Upper lobe of right lung (tissue), 1 donor: ENCODE measurements around the gene CFAP46. TPM values are rescaled to one million over a fixed set of nuclear protein-coding genes. Genes with fewer than 3 reads are reported as not detected.
"Not testable (repeated sequence)": the region's sequence is repeated elsewhere in the genome, so short reads cannot be mapped to it uniquely, and the experiment has no call there.

Experiments used
- ATAC-seq: fragments of 200-7000 bp; cut with Tn5 transposase; one replicate; pipeline ENCODE4 v1.9.1; 2020; ENCODE audit warnings: mild to moderate bottlenecking, moderate library complexity
- DNase-seq: peaks from one replicate; pipeline ENCODE4 v3.0.0-alpha.2; 2020
- H3K27ac ChIP-seq: fragments of 200-600 bp; one replicate; pipeline ENCODE4 v1.8.0; 2022
- H3K27me3 ChIP-seq: fragments of 200-600 bp; one replicate; pipeline ENCODE4 v1.8.0; 2022; ENCODE audit warnings: mild to moderate bottlenecking
- H3K36me3 ChIP-seq: fragments of 200-600 bp; one replicate; pipeline ENCODE4 v1.8.0; 2022
- H3K4me1 ChIP-seq: fragments of 200-600 bp; one replicate; pipeline ENCODE4 v1.8.0; 2022
- H3K4me3 ChIP-seq: fragments of 200-600 bp; one replicate; pipeline ENCODE4 v1.8.0; 2022; ENCODE audit warnings: mild to moderate bottlenecking
- H3K9me3 ChIP-seq: fragments of 200-600 bp; one replicate; pipeline ENCODE4 v1.8.0; 2022
- intact Hi-C: fragments of 100-400 bp; cut with DNase I; formaldehyde crosslinking; loops from one replicate; pipeline ENCODE4 v1.11.0; 2022
- total RNA-seq: library from RNA; stranded (reverse); fragmentation: NEBNext Ultra II Directional; extraction: Animal tissue kit (Norgen Biotek cat#: 25700); gene quantifications from one replicate; pipeline ENCODE4 v1.2.1, GENCODE V29; 2021
- TF ChIP-seq, protein P1 (sequence below): fragments of 200-600 bp; IDR thresholded peaks from one replicate; pipeline ENCODE4 v1.8.0; 2022; ENCODE audit warnings: antibody characterized with exemption
- donor health status: DM: no; HTN: yes; CAD: no; lungs with severe emphysema.

The CFAP46 gene
- total RNA-seq, 1 donor from 2014 or later: 0.52 TPM

DNA sequence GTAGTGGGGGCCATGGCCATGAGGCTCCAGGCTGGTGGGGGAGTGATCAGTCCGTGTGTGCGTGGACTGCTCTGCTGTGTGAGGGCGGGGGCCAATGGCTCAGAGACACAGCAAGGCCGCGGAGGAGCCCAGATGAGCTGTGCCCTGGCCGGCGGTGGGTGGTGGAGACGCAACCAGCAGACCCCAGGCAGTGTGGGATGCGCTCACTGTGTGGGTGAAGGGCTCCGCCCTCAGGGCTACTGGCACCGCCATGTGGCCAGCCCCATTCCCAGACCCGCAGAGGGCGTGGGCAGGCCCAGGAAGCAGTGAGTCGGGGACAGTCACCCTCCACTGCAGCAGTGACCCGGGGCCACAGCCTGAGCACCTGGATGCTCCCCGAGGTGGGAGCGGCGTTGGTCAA is 165.5 kb downstream of the CFAP46 start:
- DNase-seq: no peak

DNA sequence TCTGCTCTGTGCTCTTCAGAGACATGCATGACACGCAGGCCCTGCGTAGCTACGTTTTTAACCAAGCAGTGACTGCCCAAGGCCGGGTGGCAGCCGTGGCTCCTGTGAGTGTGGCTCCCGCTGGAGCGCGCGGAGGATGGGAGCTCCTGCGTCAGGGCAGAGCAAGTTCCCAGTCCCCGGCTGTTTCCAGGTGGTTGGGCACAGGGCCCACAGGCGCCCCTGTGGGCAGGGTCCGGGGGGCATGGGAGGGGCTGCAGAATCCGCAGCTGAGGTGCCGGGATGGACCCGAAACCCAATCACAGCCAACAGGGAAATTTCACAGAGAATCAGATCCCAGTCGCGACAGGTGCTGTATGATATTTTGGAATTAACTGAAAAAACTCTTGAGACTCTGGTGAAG is 166.2 kb downstream of the CFAP46 start:
- DNase-seq (no peak), ATAC-seq (no peak)
- peaks cover 7% of the 10 kb centered on the region for H3K36me3 ChIP-seq
- TF ChIP-seq, protein P1, sequence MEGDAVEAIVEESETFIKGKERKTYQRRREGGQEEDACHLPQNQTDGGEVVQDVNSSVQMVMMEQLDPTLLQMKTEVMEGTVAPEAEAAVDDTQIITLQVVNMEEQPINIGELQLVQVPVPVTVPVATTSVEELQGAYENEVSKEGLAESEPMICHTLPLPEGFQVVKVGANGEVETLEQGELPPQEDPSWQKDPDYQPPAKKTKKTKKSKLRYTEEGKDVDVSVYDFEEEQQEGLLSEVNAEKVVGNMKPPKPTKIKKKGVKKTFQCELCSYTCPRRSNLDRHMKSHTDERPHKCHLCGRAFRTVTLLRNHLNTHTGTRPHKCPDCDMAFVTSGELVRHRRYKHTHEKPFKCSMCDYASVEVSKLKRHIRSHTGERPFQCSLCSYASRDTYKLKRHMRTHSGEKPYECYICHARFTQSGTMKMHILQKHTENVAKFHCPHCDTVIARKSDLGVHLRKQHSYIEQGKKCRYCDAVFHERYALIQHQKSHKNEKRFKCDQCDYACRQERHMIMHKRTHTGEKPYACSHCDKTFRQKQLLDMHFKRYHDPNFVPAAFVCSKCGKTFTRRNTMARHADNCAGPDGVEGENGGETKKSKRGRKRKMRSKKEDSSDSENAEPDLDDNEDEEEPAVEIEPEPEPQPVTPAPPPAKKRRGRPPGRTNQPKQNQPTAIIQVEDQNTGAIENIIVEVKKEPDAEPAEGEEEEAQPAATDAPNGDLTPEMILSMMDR: no peak
- no peak overlapping the region for H3K27ac ChIP-seq
- intact Hi-C loops: no loop called here
- no peaks in the 10 kb centered on the region for H3K9me3 ChIP-seq
- no peaks in the 10 kb centered on the region for H3K4me1 ChIP-seq
- no peaks in the 10 kb centered on the region for H3K27me3 ChIP-seq
- H3K4me3 ChIP-seq: no peak overlapping the region

More for the DNA sequence above, 165.5 kb downstream of the CFAP46 start:
- H3K9me3 ChIP-seq: no peaks in the 10 kb centered on the region
- no peak overlapping the region for H3K27ac ChIP-seq
- ATAC-seq: no peak
- peaks cover 12% of the 10 kb centered on the region for H3K36me3 ChIP-seq
- TF ChIP-seq, protein P1: no peak
- H3K4me3 ChIP-seq: no peak overlapping the region
- intact Hi-C loops: no loop called here
- H3K27me3 ChIP-seq: no peaks in the 10 kb centered on the region
- H3K4me1 ChIP-seq: no peaks in the 10 kb centered on the region

DNA sequence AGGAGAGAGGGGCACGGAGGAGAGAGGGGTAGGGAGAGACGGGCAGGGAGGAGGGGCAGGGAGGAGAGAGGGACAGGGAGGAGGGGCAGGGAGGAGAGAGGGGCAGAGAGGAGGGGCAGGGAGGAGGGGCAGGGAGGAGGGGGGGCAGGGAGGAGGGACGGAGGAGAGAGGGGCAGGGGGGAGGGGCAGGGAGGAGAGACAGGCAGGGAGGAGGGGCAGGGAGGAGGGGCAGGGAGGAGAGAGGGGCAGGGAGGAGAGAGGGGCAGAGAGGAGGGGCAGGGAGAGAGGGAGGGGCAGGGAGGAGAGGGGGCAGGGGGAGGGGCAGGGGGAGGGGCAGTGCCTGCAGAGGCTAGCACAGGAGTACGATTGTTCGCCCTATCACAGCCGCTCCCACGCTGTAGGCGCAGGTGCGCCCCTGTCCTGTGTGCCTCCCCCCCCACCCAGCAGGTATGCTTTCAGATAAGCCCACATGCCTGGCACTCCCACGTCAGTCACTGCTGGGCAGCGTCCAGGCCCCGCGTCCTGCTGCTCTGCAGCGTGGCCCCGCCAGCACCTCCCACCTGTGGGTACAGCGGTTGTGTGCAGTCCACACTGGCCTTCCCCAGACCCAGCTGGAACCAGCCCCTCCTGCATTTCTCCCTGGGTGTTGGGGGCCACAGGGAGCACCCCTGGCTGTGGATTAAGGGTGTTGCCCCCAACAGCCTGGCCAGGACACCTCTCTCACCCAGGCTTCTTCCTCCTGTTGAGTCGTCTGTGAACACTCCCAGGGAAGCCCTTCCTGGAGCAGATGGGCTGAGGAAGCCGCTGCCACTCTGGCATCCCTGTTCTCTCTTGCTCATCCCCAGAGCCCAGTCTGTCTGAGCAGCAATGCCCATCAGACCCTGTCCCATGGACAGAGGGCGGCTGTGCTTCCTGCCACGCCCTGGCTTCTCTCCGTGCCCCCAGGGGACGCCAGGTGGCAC is 167.2 kb downstream of the CFAP46 start:
- DNase-seq: no peak
- intact Hi-C loops: no loop called here
- no peak overlapping the region for H3K27ac ChIP-seq
- TF ChIP-seq, protein P1: no peak
- no peaks in the 10 kb centered on the region for H3K9me3 ChIP-seq
- H3K27me3 ChIP-seq: no peaks in the 10 kb centered on the region
- no peaks in the 10 kb centered on the region for H3K4me1 ChIP-seq
- no peak overlapping the region for H3K4me3 ChIP-seq
- H3K36me3 ChIP-seq: peaks cover 7% of the 10 kb centered on the region
- peak; percentile 51 for ATAC-seq

DNA sequence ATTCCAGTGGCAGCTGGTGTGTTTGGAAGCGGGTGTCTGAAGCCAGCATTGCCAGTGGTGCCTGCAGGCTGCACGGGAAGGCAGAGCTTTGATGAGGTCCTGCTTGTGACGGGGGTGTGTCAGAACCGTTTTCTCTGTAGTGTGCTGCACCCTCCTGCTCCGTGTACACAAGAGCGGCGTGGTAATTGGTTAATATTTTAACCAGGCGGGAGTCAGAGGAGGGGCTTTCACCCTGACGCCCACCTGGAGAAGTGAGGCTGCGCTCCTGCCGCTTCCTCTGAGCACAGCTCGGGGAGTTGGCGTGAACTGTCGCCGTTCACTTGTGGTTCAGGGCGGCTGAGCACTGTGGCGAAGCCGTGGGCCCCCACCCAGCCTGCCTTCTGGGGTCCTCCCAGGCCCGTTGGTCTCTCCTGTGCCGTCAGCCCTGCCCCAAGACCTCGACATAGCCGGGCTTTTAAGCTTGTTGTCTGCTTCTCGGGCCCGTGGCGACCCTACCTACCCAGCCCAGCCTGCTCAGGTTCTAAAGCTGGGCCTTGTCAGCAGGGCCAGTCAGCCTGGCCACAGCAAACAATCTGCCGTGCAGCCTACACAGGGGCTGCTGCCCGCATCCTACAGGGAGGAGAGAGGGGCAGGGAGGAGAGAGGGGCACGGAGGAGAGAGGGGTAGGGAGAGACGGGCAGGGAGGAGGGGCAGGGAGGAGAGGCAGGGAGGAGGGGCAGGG is 168.0 kb downstream of the CFAP46 start:
- H3K9me3 ChIP-seq: no peaks in the 10 kb centered on the region
- peaks cover 7% of the 10 kb centered on the region for H3K36me3 ChIP-seq
- DNase-seq: no peak
- no peak for ATAC-seq
- no peaks in the 10 kb centered on the region for H3K27me3 ChIP-seq
- intact Hi-C loops: no loop called here
- H3K4me1 ChIP-seq: no peaks in the 10 kb centered on the region
- TF ChIP-seq, protein P1: no peak
- H3K4me3 ChIP-seq: no peak overlapping the region
- no peak overlapping the region for H3K27ac ChIP-seq

DNA sequence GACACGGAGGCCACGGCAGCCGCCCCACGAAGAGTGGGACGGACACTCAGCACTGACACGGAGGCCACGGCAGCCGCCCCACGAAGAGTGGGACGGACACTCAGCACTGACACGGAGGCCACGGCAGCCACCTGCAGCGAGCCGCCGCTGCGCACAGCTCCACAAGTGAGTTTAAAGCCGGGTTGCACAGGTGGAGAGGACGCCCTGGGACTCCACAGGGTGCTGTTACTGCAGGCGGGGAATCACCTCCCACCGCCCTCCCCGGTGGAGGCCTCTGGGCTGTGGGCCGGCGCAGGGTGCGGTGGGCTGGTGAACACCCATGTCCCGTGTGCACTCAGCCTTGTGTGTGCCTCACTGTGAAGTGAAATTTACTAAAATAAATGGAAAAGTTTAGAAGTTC is 169.6 kb downstream of the CFAP46 start:
- H3K36me3 ChIP-seq, H3K4me3 ChIP-seq, H3K27ac ChIP-seq, H3K27me3 ChIP-seq, H3K4me1 ChIP-seq, H3K9me3 ChIP-seq, DNase-seq, ATAC-seq, intact Hi-C loops: not testable (repeated sequence)
